HCT116 (cell line): ENCODE results near the gene FGF19. TPM values are rescaled to one million over a fixed set of nuclear protein-coding genes. Genes with fewer than 3 reads are reported as not detected.

ENCODE experiments used
- ATAC-seq: fragments of 200-7000 bp; cut with Tn5 transposase; 2 replicates; pipeline ENCODE4 v1.9.1; 2020; ENCODE audit warnings: mild to moderate bottlenecking, moderate library complexity
- BruUV-seq: library from RNA; stranded (reverse); fragments of 400-500 nt; replicated peaks from 2 replicates; lab custom pipeline; 2021; lab: Mats Ljungman, UMichigan
- CTCF ChIA-PET: fragments of 300-600 bp; sonication (Branson Sonifier 250); formaldehyde crosslinking; loops from one replicate; lab custom pipeline; 2021; ENCODE audit warnings: antibody characterized with exemption; lab: Charles Lee
- POLR2A ChIA-PET: fragments of 300-600, 350-600 bp; sonication (Branson Sonifier 250); formaldehyde crosslinking; loops from one replicate; lab custom pipeline; 2021; ENCODE audit warnings: antibody characterized with exemption; lab: Charles Lee
- RAD21 ChIA-PET, 2 experiments: fragments of 300-600 bp; sonication (Branson Sonifier 250); formaldehyde crosslinking; loops; one replicate each; lab custom pipeline; 2023; ENCODE audit warnings: low total read pairs in 2 of 2; ENCODE audit not compliant: uncharacterized antibody in 2 of 2, unreplicated experiment in 2 of 2, low non-redundant PET in 1 of 2; lab: Charles Lee
- DNase-seq: peaks from one replicate; pipeline ENCODE4 v3.0.0-alpha.2; 2010; ENCODE audit warnings: low read depth, low spot score
- H2AFZ ChIP-seq: fragments of 200-600 bp; shearing (Covaris generic), sonication (generic); 2 replicates; pipeline ENCODE4 v1.6.1; 2017; ENCODE audit warnings: low read depth, mixed run types, mixed read lengths, antibody characterized with exemption, low read length; ENCODE audit not compliant: poor library complexity, severe bottlenecking
- H3K27ac ChIP-seq: 2 replicates; pipeline ENCODE4 v1.5.1; 2012; ENCODE audit warnings: low read depth, low read length
- H3K27me3 ChIP-seq: fragments of 200-600 bp; sonication (generic); 2 replicates; pipeline ENCODE4 v1.6.1; 2016; ENCODE audit warnings: mixed run types, low read length, mixed read lengths; ENCODE audit not compliant: insufficient read depth
- H3K36me3 ChIP-seq, 2 experiments: fragments of 200-500 bp in 1 of 2; fragments of 200-600 bp in 1 of 2; sonication (Bioruptor generic) in 1 of 2; sonication (generic) in 1 of 2; 2 replicates each; pipeline versions ENCODE4 v1.5.1 to v1.6.1; 2014 to 2016; ENCODE audit warnings: low read length in 2 of 2, inconsistent platforms in 1 of 2, mixed read lengths in 1 of 2, mixed run types in 1 of 2; ENCODE audit not compliant: insufficient read depth in 2 of 2, control insufficient read depth in 1 of 2
- H3K4me1 ChIP-seq, 2 experiments: fragments of 200-600 bp in 1 of 2; sonication (generic) in 1 of 2; 2 replicates each; pipeline versions ENCODE4 v1.5.1 to v1.6.1; 2012 to 2017; ENCODE audit warnings: low read length in 2 of 2, inconsistent platforms in 1 of 2, mild to moderate bottlenecking in 1 of 2, mixed read lengths in 1 of 2, mixed run types in 1 of 2, moderate library complexity in 1 of 2; ENCODE audit not compliant: insufficient read depth in 2 of 2, control insufficient read depth in 1 of 2
- H3K4me2 ChIP-seq: fragments of 200-600 bp; sonication (generic); 2 replicates; pipeline ENCODE4 v1.6.1; 2017; ENCODE audit warnings: mixed run types, low read length, mixed read lengths
- H3K4me3 ChIP-seq, 2 experiments: fragments of 200-600 bp in 1 of 2; sonication (generic) in 1 of 2; replicated peaks in 1 of 2; 2 replicates each; pipeline ENCODE4 v1.5.1; 2011 to 2016; ENCODE audit warnings: low read length in 2 of 2, control low read depth in 1 of 2, low read depth in 1 of 2, mild to moderate bottlenecking in 1 of 2, mixed read lengths in 1 of 2, mixed run types in 1 of 2
- H3K79me2 ChIP-seq: fragments of 200-600 bp; sonication (generic); 2 replicates; pipeline ENCODE4 v1.6.1; 2017; ENCODE audit warnings: mild to moderate bottlenecking, mixed run types, low read length, moderate library complexity, mixed read lengths; ENCODE audit not compliant: insufficient read depth
- H3K9ac ChIP-seq: fragments of 200-600 bp; sonication (generic); 2 replicates; pipeline ENCODE4 v1.6.1; 2016; ENCODE audit warnings: low read length, mixed read lengths
- H3K9me2 ChIP-seq: fragments of 200-600 bp; sonication (generic), shearing (Covaris generic); 2 replicates; pipeline ENCODE4 v1.6.1; 2017; ENCODE audit warnings: mixed run types, mild to moderate bottlenecking, moderate library complexity; ENCODE audit not compliant: insufficient read depth
- H3K9me3 ChIP-seq, 2 experiments: fragments of 200-500 bp in 1 of 2; fragments of 200-600 bp in 1 of 2; sonication (Bioruptor generic) in 1 of 2; sonication (generic) in 1 of 2; 2 replicates each; pipeline ENCODE4 v1.6.1; 2014 to 2017; ENCODE audit warnings: low read length in 2 of 2, mixed read lengths in 2 of 2, inconsistent platforms in 1 of 2, low read depth in 1 of 2, mild to moderate bottlenecking in 1 of 2, mixed run types in 1 of 2, moderate library complexity in 1 of 2; ENCODE audit not compliant: control insufficient read depth in 1 of 2, insufficient read depth in 1 of 2
- H4K20me1 ChIP-seq: fragments of 200-600 bp; sonication (generic), shearing (Covaris generic); 2 replicates; pipeline ENCODE4 v1.6.1; 2017; ENCODE audit warnings: mixed run types, mild to moderate bottlenecking, moderate library complexity; ENCODE audit not compliant: insufficient read depth
- ATF3 ChIP-seq: IDR thresholded peaks from 2 replicates; pipeline ENCODE4 v1.6.1; 2012
- CBX3 ChIP-seq: IDR thresholded peaks from 2 replicates; pipeline ENCODE4 v1.6.1; 2012; ENCODE audit warnings: low read depth
- CEBPB ChIP-seq: IDR thresholded peaks from 2 replicates; pipeline ENCODE4 v1.6.1; 2012; ENCODE audit warnings: low read depth
- CTCF ChIP-seq, 3 experiments: fragments of 200-600 bp in 1 of 3; sonication (generic) in 1 of 3; IDR thresholded peaks in 2 of 3; conservative IDR thresholded peaks in 1 of 3; 2 replicates each; pipeline ENCODE4 v1.5.1; 2012 to 2017; ENCODE audit warnings: low read depth in 2 of 3, low read length in 2 of 3, antibody characterized with exemption in 1 of 3, borderline replicate concordance in 1 of 3, control low read depth in 1 of 3, mild to moderate bottlenecking in 1 of 3, mixed read lengths in 1 of 3, mixed run types in 1 of 3, moderate library complexity in 1 of 3; ENCODE audit not compliant: insufficient read depth in 1 of 3
- EGR1 ChIP-seq: IDR thresholded peaks from 2 replicates; pipeline ENCODE4 v1.6.1; 2012; ENCODE audit warnings: low read depth
- ELF1 ChIP-seq: IDR thresholded peaks from 2 replicates; pipeline ENCODE4 v1.6.1; 2012; ENCODE audit warnings: low read depth, borderline replicate concordance
- EZH2 ChIP-seq: fragments of 200-600 bp; sonication (generic); IDR thresholded peaks from 2 replicates; pipeline ENCODE4 v1.6.1; 2017; ENCODE audit warnings: antibody characterized with exemption, mixed run types
- EZH2phosphoT487 ChIP-seq: fragments of 200-600 bp; IDR thresholded peaks from 2 replicates; pipeline ENCODE4 v1.6.1; 2018; ENCODE audit warnings: antibody characterized with exemption, borderline replicate concordance
- FOSL1 ChIP-seq: IDR thresholded peaks from 2 replicates; pipeline ENCODE4 v1.6.1; 2012; ENCODE audit warnings: low read depth
- POLR2A ChIP-seq: IDR thresholded peaks from 2 replicates; pipeline ENCODE4 v1.7.0; 2011; ENCODE audit warnings: borderline replicate concordance; ENCODE audit not compliant: insufficient read depth, insufficient read length; ENCODE audit errors: extremely low read depth
- POLR2AphosphoS5 ChIP-seq: IDR thresholded peaks from 2 replicates; pipeline ENCODE4 v1.6.1; 2011; ENCODE audit warnings: mild to moderate bottlenecking, low read depth, low read length, moderate library complexity
- RAD21 ChIP-seq: IDR thresholded peaks from 2 replicates; pipeline ENCODE4 v1.6.1; 2012; ENCODE audit warnings: low read depth, mild to moderate bottlenecking
- SIN3A ChIP-seq: IDR thresholded peaks from 2 replicates; pipeline ENCODE4 v1.6.1; 2012; ENCODE audit warnings: low read depth
- SP1 ChIP-seq: IDR thresholded peaks from 2 replicates; pipeline ENCODE4 v1.6.1; 2012; ENCODE audit warnings: low read depth
- SRF ChIP-seq: IDR thresholded peaks from 2 replicates; pipeline ENCODE4 v1.6.1; 2012; ENCODE audit warnings: low read depth
- TCF7L2 ChIP-seq: IDR thresholded peaks from 2 replicates; pipeline ENCODE4 v1.7.0; 2011; ENCODE audit warnings: borderline replicate concordance, inconsistent platforms; ENCODE audit not compliant: insufficient read depth, insufficient read length; ENCODE audit errors: extremely low read depth
- ZBTB33 ChIP-seq: IDR thresholded peaks from 2 replicates; pipeline ENCODE4 v1.6.1; 2011; ENCODE audit warnings: mild to moderate bottlenecking, low read length, moderate library complexity; ENCODE audit not compliant: insufficient replicate concordance; ENCODE audit errors: extremely low read depth
- ZFX ChIP-seq: fragments of 450-650 bp; IDR thresholded peaks from 2 replicates; pipeline ENCODE4 v1.6.1; 2017
- ZNF274 ChIP-seq: fragments of 200-500 bp; sonication (Bioruptor generic); IDR thresholded peaks from 2 replicates; pipeline ENCODE4 v1.6.1; 2014; ENCODE audit warnings: mild to moderate bottlenecking, low read depth, low read length, inconsistent platforms
- intact Hi-C: fragments of 100-400 bp; cut with micrococcal nuclease; formaldehyde crosslinking; loops from 2 replicates; pipeline ENCODE4 v1.10.0; 2022
- total RNA-seq: library from RNA; stranded (reverse); gene quantifications from one replicate; pipeline ENCODE4 v1.2.1, GENCODE V29; 2021; ENCODE audit not compliant: unreplicated experiment

Gene FGF19
- total RNA-seq, 1 experiment from 2014 or later = 37.5 TPM

- TF ChIP-seq CTCF (IDR thresholded peaks at IDR 0.05 in 2 of 3, conservative IDR thresholded peaks at IDR 0.05 in 1 of 3; ENCODE audit: borderline replicate concordance in 1 of 3, insufficient read depth in 1 of 3, low read depth in 2 of 3, low read length in 2 of 3) (no peak), EZH2phosphoT487 (no peak), TCF7L2 (no peak), FOSL1 (no peak)
Observed at GRCh38 chr11:69727266-69727665, 23.4 kb upstream of the FGF19 start (continued).

- CTCF ChIA-PET = no interaction called here
- Histone ChIP-seq H3K9ac (no peak overlapping the region), H3K36me3 (no peaks in the 10 kb centered on the region), H3K27ac (no peak overlapping the region), H3K9me3 (no peaks in the 10 kb centered on the region), H3K4me3 (no peak overlapping the region), H2AFZ (no peak overlapping the region), H3K79me2 (no peaks in the 10 kb centered on the region), H3K27me3 (no peaks in the 10 kb centered on the region), H3K9me2 (no peaks in the 10 kb centered on the region), H3K4me2 (0 out of 2 replicates have a peak overlapping the region, but pooled peaks have one; percentile 35), H3K4me1 (peaks cover 0 to 11% of the 10 kb centered on the region in 2 experiments; a peak in 2 of 4 replicates), H4K20me1 (no peaks in the 10 kb centered on the region)
- POLR2A ChIA-PET = interaction anchor here (1.0 kb wide), 1 partner anchor 15 kb away, joined by 4 read pairs; no protein-coding TSS in a partner anchor
- RAD21 ChIA-PET = no interaction called here
- intact Hi-C loops = no loop called here
- DNase-seq = no peak
- BruUV-seq = no TSS peak
- no peak for ATAC-seq
- TF ChIP-seq POLR2A (no peak), SIN3A (no peak), SRF (no peak), EGR1 (no peak), EZH2 (no peak), ZBTB33 (no peak), POLR2AphosphoS5 (no peak), ATF3 (no peak), FOSL1 (no peak), TCF7L2 (no peak), RAD21 (no peak), ELF1 (no peak), CTCF (IDR thresholded peaks at IDR 0.05 in 2 of 3, conservative IDR thresholded peaks at IDR 0.05 in 1 of 3; ENCODE audit: borderline replicate concordance in 1 of 3, insufficient read depth in 1 of 3, low read depth in 2 of 3, low read length in 2 of 3) (no peak), SP1 (no peak), ZNF274 (no peak), CEBPB (no peak), CBX3 (no peak), EZH2phosphoT487 (no peak), ZFX (no peak)
Observed at GRCh38 chr11:69726481-69726880, 22.7 kb upstream of the FGF19 start.
